HEK293 (cell line): Measurements from ENCODE around the gene THSD7A.

Experiments used
- CTCF ChIA-PET: fragments of 350-600 bp; formaldehyde crosslinking; extraction: SDS; loops from one replicate; lab custom pipeline; 2021; ENCODE audit warnings: antibody characterized with exemption; lab: Yijun Ruan, JAX
- POLR2A ChIA-PET: fragments of 300-600 bp; formaldehyde crosslinking; extraction: SDS; loops from one replicate; lab custom pipeline; 2020; ENCODE audit warnings: antibody characterized with exemption, inconsistent platforms; lab: Yijun Ruan, JAX
- H3K27ac ChIP-seq: fragments of 200-500 bp; sonication (Bioruptor generic); 2 replicates; pipeline ENCODE4 v1.5.1; 2014; ENCODE audit warnings: low read depth, low read length, control low read depth, inconsistent platforms; ENCODE audit errors: extremely low read depth
- H3K36me3 ChIP-seq, 2 experiments: fragments of 200-500 bp in 1 of 2; sonication (Bioruptor generic) in 1 of 2; 1 replicate in 1 of 2; 2 replicates in 1 of 2; pipeline ENCODE4 v1.5.1; 2014 to 2017; ENCODE audit warnings: inconsistent platforms in 2 of 2, low read length in 2 of 2; ENCODE audit not compliant: control insufficient read depth in 2 of 2, insufficient read depth in 1 of 2
- H3K4me1 ChIP-seq: fragments of 200-500 bp; sonication (Bioruptor generic); 2 replicates; pipeline ENCODE4 v1.5.1; 2014; ENCODE audit warnings: mild to moderate bottlenecking, low read length, inconsistent platforms; ENCODE audit not compliant: control insufficient read depth, insufficient read depth
- H3K4me3 ChIP-seq: 2 replicates; pipeline ENCODE4 v1.5.1; 2011; ENCODE audit warnings: low read depth, mild to moderate bottlenecking, control low read depth, low read length, moderate library complexity
- H3K9me3 ChIP-seq: fragments of 200-500 bp; sonication (Bioruptor generic); 2 replicates; pipeline ENCODE4 v1.5.1; 2014; ENCODE audit warnings: low read depth, low read length, inconsistent platforms; ENCODE audit not compliant: control insufficient read depth, insufficient read depth
- KLF16 ChIP-seq: fragments of 450-650 bp; formaldehyde crosslinking; IDR thresholded peaks from 2 replicates; pipeline ENCODE4 v1.5.1; 2017; ENCODE audit warnings: missing biosample characterization, missing genetic modification characterization
- KLF9 ChIP-seq: fragments of 450-650 bp; formaldehyde crosslinking; IDR thresholded peaks from 2 replicates; pipeline ENCODE4 v1.5.1; 2016; ENCODE audit warnings: missing biosample characterization, missing genetic modification characterization, low read depth
- PBX3 ChIP-seq: sonication (generic); formaldehyde crosslinking; IDR thresholded peaks from 2 replicates; pipeline ENCODE4 v1.8.1; 2022; ENCODE audit warnings: mild to moderate bottlenecking, moderate library complexity, missing genetic modification reagents
- PRDM6 ChIP-seq: fragments of 450-650 bp; formaldehyde crosslinking; IDR thresholded peaks from 2 replicates; pipeline ENCODE4 v1.5.1; 2017; ENCODE audit warnings: missing biosample characterization, missing genetic modification characterization
- SALL2 ChIP-seq: fragments of 450-650 bp; formaldehyde crosslinking; IDR thresholded peaks from 2 replicates; pipeline ENCODE4 v1.5.0; 2017; ENCODE audit warnings: missing biosample characterization, mild to moderate bottlenecking, missing genetic modification characterization, borderline replicate concordance
- ZBTB48 ChIP-seq: fragments of 450-650 bp; formaldehyde crosslinking; IDR thresholded peaks from 2 replicates; pipeline ENCODE4 v1.5.1; 2016; ENCODE audit warnings: missing biosample characterization, missing genetic modification characterization
- ZEB2 ChIP-seq: fragments of 450-650 bp; formaldehyde crosslinking; IDR thresholded peaks from 2 replicates; pipeline ENCODE4 v1.5.1; 2016; ENCODE audit warnings: missing biosample characterization, missing genetic modification characterization
- ZFP3 ChIP-seq: fragments of 450-650 bp; formaldehyde crosslinking; IDR thresholded peaks from 2 replicates; pipeline ENCODE4 v1.5.1; 2016; ENCODE audit warnings: low read depth, missing biosample characterization, missing genetic modification characterization
- ZFP37 ChIP-seq: fragments of 450-650 bp; formaldehyde crosslinking; IDR thresholded peaks from 2 replicates; pipeline ENCODE4 v1.5.1; 2016; ENCODE audit warnings: missing biosample characterization, missing genetic modification characterization
- ZNF146 ChIP-seq: fragments of 450-650 bp; formaldehyde crosslinking; IDR thresholded peaks from 2 replicates; pipeline ENCODE4 v1.5.1; 2016; ENCODE audit warnings: missing biosample characterization, missing genetic modification characterization
- ZNF16 ChIP-seq: fragments of 450-650 bp; formaldehyde crosslinking; IDR thresholded peaks from 2 replicates; pipeline ENCODE4 v1.5.1; 2016; ENCODE audit warnings: low read depth, missing biosample characterization, missing genetic modification characterization
- ZNF169 ChIP-seq: fragments of 450-650 bp; formaldehyde crosslinking; IDR thresholded peaks from 2 replicates; pipeline ENCODE4 v1.5.1; 2016; ENCODE audit warnings: missing biosample characterization, missing genetic modification characterization
- ZNF175 ChIP-seq: fragments of 450-650 bp; formaldehyde crosslinking; IDR thresholded peaks from 2 replicates; pipeline ENCODE4 v1.5.1; 2016; ENCODE audit warnings: missing biosample characterization, missing genetic modification characterization
- ZNF221 ChIP-seq: fragments of 450-650 bp; formaldehyde crosslinking; IDR thresholded peaks from 2 replicates; pipeline ENCODE4 v1.5.1; 2017; ENCODE audit warnings: missing biosample characterization, missing genetic modification characterization, borderline replicate concordance
- ZNF280D ChIP-seq: fragments of 450-650 bp; formaldehyde crosslinking; IDR thresholded peaks from 2 replicates; pipeline ENCODE4 v1.5.1; 2016; ENCODE audit warnings: missing biosample characterization, missing genetic modification characterization
- ZNF354C ChIP-seq: fragments of 450-650 bp; formaldehyde crosslinking; IDR thresholded peaks from 2 replicates; pipeline ENCODE4 v1.5.1; 2016; ENCODE audit warnings: missing biosample characterization, missing genetic modification characterization, low read depth, borderline replicate concordance
- ZNF366 ChIP-seq: fragments of 450-650 bp; formaldehyde crosslinking; conservative IDR thresholded peaks from 2 replicates; pipeline ENCODE4 v1.5.1; 2016; ENCODE audit warnings: missing biosample characterization, missing genetic modification characterization
- ZNF398 ChIP-seq: fragments of 450-650 bp; formaldehyde crosslinking; IDR thresholded peaks from 2 replicates; pipeline ENCODE4 v1.5.1; 2017; ENCODE audit warnings: missing biosample characterization, missing genetic modification characterization
- ZNF449 ChIP-seq: fragments of 450-650 bp; formaldehyde crosslinking; IDR thresholded peaks from 2 replicates; pipeline ENCODE4 v1.5.1; 2017; ENCODE audit warnings: missing biosample characterization, mild to moderate bottlenecking, missing genetic modification characterization, moderate library complexity
- ZNF501 ChIP-seq: fragments of 450-650 bp; formaldehyde crosslinking; IDR thresholded peaks from 2 replicates; pipeline ENCODE4 v1.5.1; 2016; ENCODE audit warnings: missing biosample characterization, missing genetic modification characterization
- ZNF692 ChIP-seq: fragments of 450-650 bp; formaldehyde crosslinking; IDR thresholded peaks from 2 replicates; pipeline ENCODE4 v1.5.1; 2016; ENCODE audit warnings: missing biosample characterization, missing genetic modification characterization
- ZNF701 ChIP-seq: fragments of 450-650 bp; formaldehyde crosslinking; IDR thresholded peaks from 2 replicates; pipeline ENCODE4 v1.5.1; 2016; ENCODE audit warnings: missing biosample characterization, missing genetic modification characterization
- ZNF785 ChIP-seq: fragments of 450-650 bp; formaldehyde crosslinking; IDR thresholded peaks from 2 replicates; pipeline ENCODE4 v1.5.1; 2016; ENCODE audit warnings: missing biosample characterization, missing genetic modification characterization
- ZSCAN16 ChIP-seq: fragments of 450-650 bp; formaldehyde crosslinking; IDR thresholded peaks from 2 replicates; pipeline ENCODE4 v1.5.1; 2016; ENCODE audit warnings: missing biosample characterization, missing genetic modification characterization

The THSD7A gene

GRCh38 chr7:11412036-11412435 is 420.0 kb downstream of the THSD7A start (continued):
- TF ChIP-seq PRDM6 (tag by site-specific recombination) (no peak), ZNF366 (tag by site-specific recombination) (no peak), ZNF354C (tag by site-specific recombination) (no peak), ZEB2 (tag by site-specific recombination) (no peak), ZNF221 (tag by site-specific recombination) (no peak), SALL2 (tag by site-specific recombination) (no peak)

- no peak overlapping the region for H3K27ac ChIP-seq
- POLR2A ChIA-PET = no interaction called here
- no peaks in the 10 kb centered on the region for H3K4me1 ChIP-seq
- no peak overlapping the region for H3K4me3 ChIP-seq
- CTCF ChIA-PET = no interaction called here
- no peaks in the 10 kb centered on the region for H3K36me3 ChIP-seq
- no peaks in the 10 kb centered on the region for H3K9me3 ChIP-seq
- TF ChIP-seq ZNF449 (tag by site-specific recombination) (no peak), ZSCAN16 (tag by site-specific recombination) (no peak), ZNF146 (tag by site-specific recombination) (no peak), ZNF280D (tag by site-specific recombination) (no peak), ZNF175 (no peak), PBX3 (CRISPR knock-in tag) (no peak), ZFP3 (tag by site-specific recombination) (no peak), ZNF16 (tag by site-specific recombination) (no peak), KLF9 (no peak), ZNF501 (tag by site-specific recombination) (no peak), ZNF785 (no peak), ZNF692 (tag by site-specific recombination) (no peak), ZNF169 (tag by site-specific recombination) (no peak), KLF16 (tag by site-specific recombination) (no peak), ZBTB48 (tag by site-specific recombination) (no peak), ZFP37 (tag by site-specific recombination) (no peak), ZNF701 (no peak), ZNF398 (no peak)
These were observed 421.0 kb downstream of the THSD7A start for GRCh38 chr7:11410656-11411644.
